LNCaP clone FGC (cell line): ENCODE measurements around the gene MMP3.

Experiments
- DNase-seq: peaks from one replicate; pipeline ENCODE4 v3.0.0-alpha.2; 2011; ENCODE audit warnings: low read depth
- H3K4me3 ChIP-seq: 2 replicates; pipeline ENCODE4 v1.5.1; 2011; ENCODE audit warnings: mild to moderate bottlenecking, low read depth, low read length, control low read depth
- TF ChIP-seq, protein P1 (sequence below): IDR thresholded peaks from 2 replicates; pipeline ENCODE4 v1.5.1; 2012; ENCODE audit warnings: mild to moderate bottlenecking; ENCODE audit not compliant: control insufficient read depth, insufficient read depth; ENCODE audit errors: extremely low read depth

Gene MMP3

DNA sequence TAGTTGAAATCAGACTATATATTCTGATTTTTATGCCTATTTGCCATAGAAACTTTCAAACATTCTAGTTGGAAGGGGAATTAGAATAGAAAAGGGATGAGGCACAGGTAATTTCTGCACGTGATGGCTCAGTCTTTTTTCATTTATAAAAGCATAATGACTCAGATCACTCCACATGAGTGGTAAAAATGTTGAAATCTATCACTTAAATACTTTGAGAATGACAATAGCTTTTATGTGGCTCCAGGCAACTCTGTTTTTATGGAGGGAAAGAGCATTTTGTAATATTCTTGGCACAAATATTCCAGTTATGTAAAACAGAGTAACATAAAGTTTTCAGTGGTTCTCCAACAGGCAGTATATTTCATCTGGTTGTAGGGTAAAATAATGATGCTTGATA, 5.9 kb upstream of the MMP3 start:
- TF ChIP-seq, protein P1, sequence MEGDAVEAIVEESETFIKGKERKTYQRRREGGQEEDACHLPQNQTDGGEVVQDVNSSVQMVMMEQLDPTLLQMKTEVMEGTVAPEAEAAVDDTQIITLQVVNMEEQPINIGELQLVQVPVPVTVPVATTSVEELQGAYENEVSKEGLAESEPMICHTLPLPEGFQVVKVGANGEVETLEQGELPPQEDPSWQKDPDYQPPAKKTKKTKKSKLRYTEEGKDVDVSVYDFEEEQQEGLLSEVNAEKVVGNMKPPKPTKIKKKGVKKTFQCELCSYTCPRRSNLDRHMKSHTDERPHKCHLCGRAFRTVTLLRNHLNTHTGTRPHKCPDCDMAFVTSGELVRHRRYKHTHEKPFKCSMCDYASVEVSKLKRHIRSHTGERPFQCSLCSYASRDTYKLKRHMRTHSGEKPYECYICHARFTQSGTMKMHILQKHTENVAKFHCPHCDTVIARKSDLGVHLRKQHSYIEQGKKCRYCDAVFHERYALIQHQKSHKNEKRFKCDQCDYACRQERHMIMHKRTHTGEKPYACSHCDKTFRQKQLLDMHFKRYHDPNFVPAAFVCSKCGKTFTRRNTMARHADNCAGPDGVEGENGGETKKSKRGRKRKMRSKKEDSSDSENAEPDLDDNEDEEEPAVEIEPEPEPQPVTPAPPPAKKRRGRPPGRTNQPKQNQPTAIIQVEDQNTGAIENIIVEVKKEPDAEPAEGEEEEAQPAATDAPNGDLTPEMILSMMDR = no peak
- no peak overlapping the region for H3K4me3 ChIP-seq
- DNase-seq = no peak

DNA sequence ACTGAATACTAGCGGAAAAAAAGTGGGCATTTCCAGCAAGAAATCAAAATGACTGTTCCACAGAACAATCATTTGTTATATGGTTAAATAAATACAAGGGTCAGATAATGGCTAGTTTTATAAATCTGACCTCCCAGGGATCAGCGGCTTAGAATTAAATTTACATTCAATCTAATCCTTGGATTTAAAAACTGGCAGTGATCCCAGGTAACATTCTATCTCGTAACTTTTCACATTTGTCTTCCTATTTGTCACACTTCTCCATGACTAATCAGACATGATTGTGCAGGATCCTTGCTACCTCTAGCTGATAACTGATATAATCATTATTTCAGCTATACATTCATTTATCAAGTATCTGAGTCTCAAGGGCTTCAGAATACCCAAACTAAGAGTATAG, 2.9 kb upstream of the MMP3 start:
- no peak for DNase-seq
- TF ChIP-seq, protein P1 = no peak
- no peak overlapping the region for H3K4me3 ChIP-seq

DNA sequence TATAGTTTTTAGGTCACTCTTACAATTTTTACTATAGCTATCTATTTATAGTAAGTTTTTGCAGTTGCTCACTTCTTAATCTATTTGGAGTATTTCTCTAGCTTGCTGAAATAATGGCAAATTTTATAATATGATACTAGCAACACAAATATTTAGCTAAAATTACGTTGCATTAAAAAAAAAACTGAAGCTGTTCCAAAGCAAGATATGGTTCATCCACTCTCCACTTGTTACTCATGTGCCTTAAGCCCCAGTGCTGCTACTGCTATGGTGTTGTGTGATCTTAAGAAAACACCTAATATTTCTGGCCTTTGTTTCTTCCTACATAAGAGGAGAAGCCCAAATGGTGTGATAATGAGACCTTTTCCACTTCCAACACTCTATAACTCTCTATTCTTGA, 479 bp downstream of the MMP3 start:
- no peak overlapping the region for H3K4me3 ChIP-seq
- TF ChIP-seq, protein P1 = no peak
- DNase-seq = no peak

DNA sequence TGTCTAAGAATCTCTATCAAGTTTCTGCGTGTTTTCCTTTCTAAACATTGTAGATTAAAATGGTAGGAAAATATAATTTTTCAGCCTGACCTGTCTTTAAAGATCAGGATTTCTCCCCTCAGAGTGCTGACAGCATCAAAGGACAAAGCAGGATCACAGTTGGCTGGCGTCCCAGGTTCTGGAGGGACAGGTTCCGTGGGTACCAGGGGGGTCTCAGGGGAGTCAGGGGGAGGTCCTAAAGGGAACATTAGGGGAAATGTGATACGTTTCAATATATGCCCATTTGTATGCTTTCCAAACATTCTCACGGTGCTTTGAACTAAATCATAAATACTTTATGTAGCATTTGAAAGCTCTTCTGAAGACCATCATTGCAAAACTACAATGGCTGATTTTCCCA, 3.4 kb downstream of the MMP3 start:
- TF ChIP-seq, protein P1 = no peak
- no peak for DNase-seq
- no peak overlapping the region for H3K4me3 ChIP-seq

DNA sequence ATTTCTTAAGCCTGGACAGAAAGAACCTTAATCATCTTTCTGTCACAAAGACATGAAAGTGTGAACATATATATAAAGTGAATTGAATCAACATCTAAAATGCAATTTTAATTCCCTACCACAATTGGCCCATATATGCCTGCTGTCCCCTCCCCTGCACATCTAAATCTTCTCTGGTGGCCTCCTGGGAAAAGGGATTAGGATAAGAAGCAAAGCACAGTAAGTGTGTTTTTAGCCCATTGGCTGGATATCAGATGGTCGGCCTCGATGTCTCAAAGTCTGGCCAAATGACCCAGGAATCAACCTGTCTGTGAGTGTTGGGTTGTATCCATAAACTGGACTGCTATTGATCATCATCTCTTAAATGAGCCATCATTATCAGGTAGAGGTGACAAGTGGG, 5.8 kb downstream of the MMP3 start:
- no peak for DNase-seq
- TF ChIP-seq, protein P1 = no peak
- no peak overlapping the region for H3K4me3 ChIP-seq

DNA sequence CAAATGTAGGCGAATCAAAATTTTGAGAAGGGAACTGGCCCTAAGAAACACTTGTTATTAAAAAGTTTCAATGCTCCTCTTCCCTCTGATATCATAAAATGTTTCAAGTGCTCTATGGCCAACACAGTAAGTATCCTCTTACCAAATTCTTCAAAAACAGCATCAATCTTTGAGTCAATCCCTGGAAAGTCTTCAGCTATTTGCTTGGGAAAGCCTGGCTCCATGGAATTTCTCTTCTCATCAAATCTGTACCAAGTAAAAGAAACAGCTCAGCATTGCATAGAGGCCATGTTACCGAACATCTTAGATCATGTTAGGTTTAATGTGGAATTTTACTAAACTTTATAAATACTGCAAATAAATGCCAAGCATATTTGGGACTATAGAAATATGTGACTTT, 6.3 kb downstream of the MMP3 start:
- no peak for DNase-seq
- H3K4me3 ChIP-seq = no peak overlapping the region
- TF ChIP-seq, protein P1 = no peak

DNA sequence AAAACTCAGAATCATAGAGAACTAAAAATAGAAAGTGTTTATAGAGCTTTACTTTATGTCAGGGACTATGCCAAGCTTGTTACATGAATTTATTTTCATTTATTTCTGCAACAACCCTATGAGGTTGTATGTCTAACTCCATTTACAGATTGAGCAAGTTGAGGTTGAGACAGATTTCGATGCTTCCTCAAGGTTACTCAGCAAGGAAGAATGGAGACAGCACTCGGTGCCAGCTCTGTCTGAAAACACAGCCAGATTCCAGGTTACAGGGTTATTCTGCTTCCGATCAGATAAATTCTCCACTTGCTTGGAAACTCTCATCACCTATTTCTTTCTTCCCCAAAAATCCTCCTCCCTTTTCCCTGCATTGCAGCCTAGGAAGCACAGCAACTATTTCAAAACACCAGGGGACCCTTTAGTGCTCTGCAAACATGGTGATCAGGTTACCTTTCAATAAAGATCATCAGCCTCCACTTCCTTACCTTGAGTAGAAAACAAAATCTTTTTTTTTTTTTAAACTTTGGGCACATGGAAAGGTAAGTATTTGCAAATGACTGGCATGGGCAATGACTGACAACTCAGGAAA, 7.0 kb downstream of the MMP3 start:
- no peak overlapping the region for H3K4me3 ChIP-seq
- TF ChIP-seq, protein P1 = no peak
- no peak for DNase-seq
